HCT116 (cell line): ENCODE results near the gene HMGXB4. TPM values are rescaled to one million over a fixed set of nuclear protein-coding genes. Genes with fewer than 3 reads are reported as not detected.
A peak's percentile ranks its signal among the peaks of the same experiment; 100 is the strongest.

ENCODE experiments used
- ATAC-seq: fragments of 200-7000 bp; cut with Tn5 transposase; 2 replicates; pipeline ENCODE4 v1.9.1; 2020; ENCODE audit warnings: mild to moderate bottlenecking, moderate library complexity
- BruUV-seq: library from RNA; stranded (reverse); fragments of 400-500 nt; replicated peaks from 2 replicates; lab custom pipeline; 2021; lab: Mats Ljungman, UMichigan
- CTCF ChIA-PET: fragments of 300-600 bp; sonication (Branson Sonifier 250); formaldehyde crosslinking; loops from one replicate; lab custom pipeline; 2021; ENCODE audit warnings: antibody characterized with exemption; lab: Charles Lee
- POLR2A ChIA-PET: fragments of 300-600, 350-600 bp; sonication (Branson Sonifier 250); formaldehyde crosslinking; loops from one replicate; lab custom pipeline; 2021; ENCODE audit warnings: antibody characterized with exemption; lab: Charles Lee
- RAD21 ChIA-PET, 2 experiments: fragments of 300-600 bp; sonication (Branson Sonifier 250); formaldehyde crosslinking; loops; one replicate each; lab custom pipeline; 2023; ENCODE audit warnings: low total read pairs in 2 of 2; ENCODE audit not compliant: uncharacterized antibody in 2 of 2, unreplicated experiment in 2 of 2, low non-redundant PET in 1 of 2; lab: Charles Lee
- DNase-seq: peaks from one replicate; pipeline ENCODE4 v3.0.0-alpha.2; 2010; ENCODE audit warnings: low read depth, low spot score
- H2AFZ ChIP-seq: fragments of 200-600 bp; shearing (Covaris generic), sonication (generic); 2 replicates; pipeline ENCODE4 v1.6.1; 2017; ENCODE audit warnings: low read depth, mixed run types, mixed read lengths, antibody characterized with exemption, low read length; ENCODE audit not compliant: poor library complexity, severe bottlenecking
- H3K27ac ChIP-seq: 2 replicates; pipeline ENCODE4 v1.5.1; 2012; ENCODE audit warnings: low read depth, low read length
- H3K27me3 ChIP-seq: fragments of 200-600 bp; sonication (generic); 2 replicates; pipeline ENCODE4 v1.6.1; 2016; ENCODE audit warnings: mixed run types, low read length, mixed read lengths; ENCODE audit not compliant: insufficient read depth
- H3K36me3 ChIP-seq, 2 experiments: fragments of 200-500 bp in 1 of 2; fragments of 200-600 bp in 1 of 2; sonication (Bioruptor generic) in 1 of 2; sonication (generic) in 1 of 2; 2 replicates each; pipeline versions ENCODE4 v1.5.1 to v1.6.1; 2014 to 2016; ENCODE audit warnings: low read length in 2 of 2, inconsistent platforms in 1 of 2, mixed read lengths in 1 of 2, mixed run types in 1 of 2; ENCODE audit not compliant: insufficient read depth in 2 of 2, control insufficient read depth in 1 of 2
- H3K4me1 ChIP-seq, 2 experiments: fragments of 200-600 bp in 1 of 2; sonication (generic) in 1 of 2; 2 replicates each; pipeline versions ENCODE4 v1.5.1 to v1.6.1; 2012 to 2017; ENCODE audit warnings: low read length in 2 of 2, inconsistent platforms in 1 of 2, mild to moderate bottlenecking in 1 of 2, mixed read lengths in 1 of 2, mixed run types in 1 of 2, moderate library complexity in 1 of 2; ENCODE audit not compliant: insufficient read depth in 2 of 2, control insufficient read depth in 1 of 2
- H3K4me2 ChIP-seq: fragments of 200-600 bp; sonication (generic); 2 replicates; pipeline ENCODE4 v1.6.1; 2017; ENCODE audit warnings: mixed run types, low read length, mixed read lengths
- H3K4me3 ChIP-seq, 2 experiments: fragments of 200-600 bp in 1 of 2; sonication (generic) in 1 of 2; replicated peaks in 1 of 2; 2 replicates each; pipeline ENCODE4 v1.5.1; 2011 to 2016; ENCODE audit warnings: low read length in 2 of 2, control low read depth in 1 of 2, low read depth in 1 of 2, mild to moderate bottlenecking in 1 of 2, mixed read lengths in 1 of 2, mixed run types in 1 of 2
- H3K79me2 ChIP-seq: fragments of 200-600 bp; sonication (generic); 2 replicates; pipeline ENCODE4 v1.6.1; 2017; ENCODE audit warnings: mild to moderate bottlenecking, mixed run types, low read length, moderate library complexity, mixed read lengths; ENCODE audit not compliant: insufficient read depth
- H3K9ac ChIP-seq: fragments of 200-600 bp; sonication (generic); 2 replicates; pipeline ENCODE4 v1.6.1; 2016; ENCODE audit warnings: low read length, mixed read lengths
- H3K9me2 ChIP-seq: fragments of 200-600 bp; sonication (generic), shearing (Covaris generic); 2 replicates; pipeline ENCODE4 v1.6.1; 2017; ENCODE audit warnings: mixed run types, mild to moderate bottlenecking, moderate library complexity; ENCODE audit not compliant: insufficient read depth
- H3K9me3 ChIP-seq, 2 experiments: fragments of 200-500 bp in 1 of 2; fragments of 200-600 bp in 1 of 2; sonication (Bioruptor generic) in 1 of 2; sonication (generic) in 1 of 2; 2 replicates each; pipeline ENCODE4 v1.6.1; 2014 to 2017; ENCODE audit warnings: low read length in 2 of 2, mixed read lengths in 2 of 2, inconsistent platforms in 1 of 2, low read depth in 1 of 2, mild to moderate bottlenecking in 1 of 2, mixed run types in 1 of 2, moderate library complexity in 1 of 2; ENCODE audit not compliant: control insufficient read depth in 1 of 2, insufficient read depth in 1 of 2
- H4K20me1 ChIP-seq: fragments of 200-600 bp; sonication (generic), shearing (Covaris generic); 2 replicates; pipeline ENCODE4 v1.6.1; 2017; ENCODE audit warnings: mixed run types, mild to moderate bottlenecking, moderate library complexity; ENCODE audit not compliant: insufficient read depth
- EGR1 ChIP-seq: IDR thresholded peaks from 2 replicates; pipeline ENCODE4 v1.6.1; 2012; ENCODE audit warnings: low read depth
- EZH2 ChIP-seq: fragments of 200-600 bp; sonication (generic); IDR thresholded peaks from 2 replicates; pipeline ENCODE4 v1.6.1; 2017; ENCODE audit warnings: antibody characterized with exemption, mixed run types
- FOSL1 ChIP-seq: IDR thresholded peaks from 2 replicates; pipeline ENCODE4 v1.6.1; 2012; ENCODE audit warnings: low read depth
- REST ChIP-seq: IDR thresholded peaks from 2 replicates; pipeline ENCODE4 v1.6.1; 2012; ENCODE audit warnings: low read depth
- SP1 ChIP-seq: IDR thresholded peaks from 2 replicates; pipeline ENCODE4 v1.6.1; 2012; ENCODE audit warnings: low read depth
- intact Hi-C: fragments of 100-400 bp; cut with micrococcal nuclease; formaldehyde crosslinking; loops from 2 replicates; pipeline ENCODE4 v1.10.0; 2022
- total RNA-seq: library from RNA; stranded (reverse); gene quantifications from one replicate; pipeline ENCODE4 v1.2.1, GENCODE V29; 2021; ENCODE audit not compliant: unreplicated experiment
- TF ChIP-seq, protein P1 (sequence below): IDR thresholded peaks from 2 replicates; pipeline ENCODE4 v1.6.1; 2011; ENCODE audit warnings: mild to moderate bottlenecking, low read length, moderate library complexity; ENCODE audit not compliant: insufficient replicate concordance; ENCODE audit errors: extremely low read depth
- TF ChIP-seq, protein P2 (sequence below): IDR thresholded peaks from 2 replicates; pipeline ENCODE4 v1.6.1; 2012

The HMGXB4 gene
- total RNA-seq, 1 experiment from 2014 or later, result 36.7 TPM

DNA sequence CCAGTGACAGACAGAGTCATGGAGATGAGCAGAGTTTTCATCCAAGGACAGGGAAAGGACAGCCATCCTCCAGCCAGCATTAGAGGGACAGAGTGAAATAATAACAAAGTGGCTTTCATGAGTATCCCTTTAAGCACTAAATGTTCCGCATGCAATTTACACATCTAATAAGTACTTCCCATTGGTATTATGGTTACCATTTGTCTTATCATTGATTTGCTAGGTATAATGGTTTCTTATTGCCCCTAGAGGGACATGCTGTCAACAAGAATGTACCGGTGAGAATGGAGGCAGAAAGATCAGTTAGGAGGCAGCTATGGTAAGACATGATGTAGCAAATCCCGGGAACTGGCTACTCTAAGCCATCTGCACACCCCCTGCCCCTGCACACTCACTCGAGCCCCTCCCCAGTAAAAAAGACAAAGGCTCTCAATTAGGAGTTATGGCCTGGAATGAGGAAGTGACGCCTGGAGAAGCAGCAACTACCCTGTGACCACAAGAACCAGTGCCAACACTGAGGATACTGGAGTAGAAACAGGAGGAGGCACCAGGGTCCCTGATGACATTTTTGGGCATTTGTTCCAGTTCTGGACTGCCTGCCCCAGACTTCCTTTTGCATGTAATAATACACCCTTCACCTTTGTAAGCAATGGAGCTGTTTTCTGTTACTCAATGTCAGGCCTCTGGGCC is 30.2 kb upstream of the HMGXB4 start:
- Histone ChIP-seq H3K79me2 (peaks cover 28% of the 10 kb centered on the region; the same call in 1 of the 2 replicates), H3K4me2 (no peak overlapping the region), H3K27ac (no peak overlapping the region), H3K4me3 (no peak overlapping the region), H3K27me3 (no peaks in the 10 kb centered on the region), H3K9me3 (no peaks in the 10 kb centered on the region), H3K4me1 (peaks cover 0 to 20% of the 10 kb centered on the region in 2 experiments; a peak in 2 of 4 replicates), H3K36me3 (no peaks in the 10 kb centered on the region), H3K9me2 (no peaks in the 10 kb centered on the region), H3K9ac (no peak overlapping the region), H4K20me1 (no peaks in the 10 kb centered on the region), H2AFZ (no peak overlapping the region)
- CTCF ChIA-PET, result no interaction called here
- TF ChIP-seq, protein P1, sequence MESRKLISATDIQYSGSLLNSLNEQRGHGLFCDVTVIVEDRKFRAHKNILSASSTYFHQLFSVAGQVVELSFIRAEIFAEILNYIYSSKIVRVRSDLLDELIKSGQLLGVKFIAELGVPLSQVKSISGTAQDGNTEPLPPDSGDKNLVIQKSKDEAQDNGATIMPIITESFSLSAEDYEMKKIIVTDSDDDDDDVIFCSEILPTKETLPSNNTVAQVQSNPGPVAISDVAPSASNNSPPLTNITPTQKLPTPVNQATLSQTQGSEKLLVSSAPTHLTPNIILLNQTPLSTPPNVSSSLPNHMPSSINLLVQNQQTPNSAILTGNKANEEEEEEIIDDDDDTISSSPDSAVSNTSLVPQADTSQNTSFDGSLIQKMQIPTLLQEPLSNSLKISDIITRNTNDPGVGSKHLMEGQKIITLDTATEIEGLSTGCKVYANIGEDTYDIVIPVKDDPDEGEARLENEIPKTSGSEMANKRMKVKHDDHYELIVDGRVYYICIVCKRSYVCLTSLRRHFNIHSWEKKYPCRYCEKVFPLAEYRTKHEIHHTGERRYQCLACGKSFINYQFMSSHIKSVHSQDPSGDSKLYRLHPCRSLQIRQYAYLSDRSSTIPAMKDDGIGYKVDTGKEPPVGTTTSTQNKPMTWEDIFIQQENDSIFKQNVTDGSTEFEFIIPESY, result no peak
- intact Hi-C loops, result no loop called here
- ATAC-seq, result no peak
- BruUV-seq, result no TSS peak
- RAD21 ChIA-PET, result no interaction called here
- DNase-seq, result no peak
- POLR2A ChIA-PET, result no interaction called here

GRCh38 chr22:35229865-35230264 is 27.4 kb upstream of the HMGXB4 start:
- Histone ChIP-seq H3K9me3 (no peaks in the 10 kb centered on the region), H3K9me2 (no peaks in the 10 kb centered on the region), H3K79me2 (peaks cover 28% of the 10 kb centered on the region; the same call in 1 of the 2 replicates), H3K4me3 (peak overlapping the region in 1 of 2 experiments; percentile 64), H3K27ac (no peak overlapping the region), H3K4me2 (peak overlapping the region; percentile 78), H3K4me1 (peaks cover 0 to 20% of the 10 kb centered on the region in 2 experiments; a peak in 2 of 4 replicates), H3K36me3 (no peaks in the 10 kb centered on the region), H3K27me3 (no peaks in the 10 kb centered on the region), H3K9ac (no peak overlapping the region), H2AFZ (no peak overlapping the region), H4K20me1 (no peaks in the 10 kb centered on the region)
- TF ChIP-seq SP1 (no peak), REST (no peak), EGR1 (no peak), FOSL1 (no peak), EZH2 (no peak)
- TF ChIP-seq, protein P2, sequence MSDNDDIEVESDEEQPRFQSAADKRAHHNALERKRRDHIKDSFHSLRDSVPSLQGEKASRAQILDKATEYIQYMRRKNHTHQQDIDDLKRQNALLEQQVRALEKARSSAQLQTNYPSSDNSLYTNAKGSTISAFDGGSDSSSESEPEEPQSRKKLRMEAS, result no peak
- DNase-seq, result no peak
- RAD21 ChIA-PET, result no interaction called here
- BruUV-seq, result no TSS peak
- POLR2A ChIA-PET, result interaction anchor here (0.9 kb wide), 1 partner anchor 9 kb away, joined by 3 read pairs; no protein-coding TSS in a partner anchor
- CTCF ChIA-PET, result interaction anchor here (0.7 to 2.9 kb wide), 2 partner anchors 75 to 186 kb away, joined by 3 to 33 read pairs; no protein-coding TSS in a partner anchor
- intact Hi-C loops, result loop anchor here (2.0 to 10.0 kb wide), 3 partner anchors 73 to 1928 kb away; no protein-coding TSS in a partner anchor
- no peak for ATAC-seq
